Left kidney (tissue), 2 donors: ENCODE measurements around the gene GDPD3. TPM values are rescaled to one million over a fixed set of nuclear protein-coding genes. Genes with fewer than 3 reads are reported as not detected.

Source experiments
- DNase-seq: peaks from one replicate; pipeline ENCODE4 v3.0.0-alpha.2; 2013
- polyA plus RNA-seq: library from polyadenylated mRNA; unstranded; fragments of 120-200 nt; gene quantifications from one replicate; pipeline ENCODE4 v1.2.1, GENCODE V29; 2013; ENCODE audit not compliant: insufficient read length

Gene GDPD3
- polyA plus RNA-seq, 1 donor = 13.6 TPM

DNA sequence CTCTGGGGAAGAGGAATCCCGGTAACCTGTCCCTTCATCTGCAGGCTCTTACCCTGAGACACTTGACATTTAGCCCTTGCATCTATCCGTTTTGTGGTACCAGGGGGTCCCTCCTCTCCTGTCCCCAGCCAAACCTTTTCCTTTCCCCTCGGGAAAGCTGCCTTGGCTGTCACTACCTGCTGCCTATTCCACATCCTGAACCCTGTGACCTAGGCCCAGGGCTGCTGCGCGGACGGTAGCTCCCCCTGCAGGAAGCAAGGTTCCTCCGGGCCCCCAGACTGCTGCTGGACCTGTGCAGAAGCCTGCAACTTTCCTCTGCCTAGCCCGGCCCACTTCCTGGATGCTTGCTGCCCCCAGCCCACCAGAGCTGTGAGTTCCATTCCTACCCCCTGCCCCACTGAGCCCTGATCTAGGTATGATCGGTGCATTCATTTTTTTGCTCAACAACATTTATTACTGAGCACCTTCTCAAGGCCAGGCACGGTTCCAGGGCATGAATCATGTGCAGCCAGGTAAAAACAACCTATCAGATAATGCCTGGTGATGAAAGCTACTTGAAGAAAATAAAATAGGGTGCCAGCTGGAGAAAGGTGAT lies 58.3 kb downstream of the GDPD3 start:
- no peak for DNase-seq

Other genes starting within 250 kb of the GDPD3 start
- 8.2 TPM for gene SEZ6L2, start 214.0 kb downstream of the GDPD3 start, polyA plus RNA-seq
- gene ASPHD1, start 213.0 kb downstream of the GDPD3 start, polyA plus RNA-seq = 0.86 TPM
- gene KCTD13, start 187.3 kb downstream of the GDPD3 start, polyA plus RNA-seq = 23.9 TPM
- 93.1 TPM for gene TMEM219, start 151.5 kb downstream of the GDPD3 start, polyA plus RNA-seq
- 45.3 TPM for gene TAOK2, start 139.7 kb downstream of the GDPD3 start, polyA plus RNA-seq
- gene HIRIP3, start 117.9 kb downstream of the GDPD3 start, polyA plus RNA-seq = 17.0 TPM
- 46.2 TPM for gene INO80E, start 117.3 kb downstream of the GDPD3 start, polyA plus RNA-seq
- gene DOC2A, start 102.5 kb downstream of the GDPD3 start, polyA plus RNA-seq = 3.0 TPM
- not detected for gene C16orf92, start 90.3 kb downstream of the GDPD3 start, polyA plus RNA-seq
- gene TLCD3B, start 82.3 kb downstream of the GDPD3 start, polyA plus RNA-seq = 1.2 TPM
- 449 TPM for gene ALDOA, start 47.8 kb downstream of the GDPD3 start, polyA plus RNA-seq
- 82.7 TPM for gene PPP4C, start 37.5 kb downstream of the GDPD3 start, polyA plus RNA-seq
- gene TBX6, start 21.6 kb downstream of the GDPD3 start, polyA plus RNA-seq = 1.1 TPM
- gene YPEL3, start 17.3 kb downstream of the GDPD3 start, polyA plus RNA-seq = 43.1 TPM
- gene MAPK3, start 9.7 kb upstream of the GDPD3 start, polyA plus RNA-seq = 73.6 TPM
- 7.3 TPM for gene CORO1A, start 70.1 kb upstream of the GDPD3 start, polyA plus RNA-seq
- 23.4 TPM for gene BOLA2B, start 80.1 kb upstream of the GDPD3 start, polyA plus RNA-seq
- gene SLX1A, start 80.3 kb upstream of the GDPD3 start, polyA plus RNA-seq = 30.7 TPM
- 15.8 TPM for gene SULT1A3, start 85.7 kb upstream of the GDPD3 start, polyA plus RNA-seq
- gene NPIPB13, start 134.9 kb upstream of the GDPD3 start, polyA plus RNA-seq = 27.9 TPM
- gene CD2BP2, start 241.8 kb upstream of the GDPD3 start, polyA plus RNA-seq = 53.5 TPM